Left lung (tissue), 10 donors: ENCODE results near the gene BICDL2. TPM values are rescaled to one million over a fixed set of nuclear protein-coding genes. Genes with fewer than 3 reads are reported as not detected.
A peak's percentile ranks its signal among the peaks of the same experiment; 100 is the strongest.

Experiments used
- ATAC-seq: fragments of 200-7000 bp; cut with Tn5 transposase; one replicate; pipeline ENCODE4 v1.9.1; 2020; ENCODE audit warnings: moderate library complexity
- DNase-seq, 4 donors: peaks; one replicate each; pipeline ENCODE4 v3.0.0-alpha.2; 2013 to 2020
- H3K27ac ChIP-seq, 2 donors: fragments of 200-600 bp; sonication (generic) in 1 of 2; one replicate each; pipeline versions ENCODE4 v1.5.0 to v1.8.0; 2020 to 2021
- H3K27me3 ChIP-seq, 2 donors: fragments of 200-600 bp; sonication (generic) in 1 of 2; one replicate each; pipeline versions ENCODE4 v1.5.0 to v1.8.0; 2020 to 2021
- H3K36me3 ChIP-seq, 2 donors: fragments of 200-600 bp; sonication (generic) in 1 of 2; one replicate each; pipeline versions ENCODE4 v1.5.0 to v1.8.0; 2020 to 2021
- H3K4me1 ChIP-seq, 2 donors: fragments of 200-600 bp; one replicate each; pipeline ENCODE4 v1.8.0; 2021
- H3K4me3 ChIP-seq, 2 donors: fragments of 200-600 bp; sonication (generic) in 1 of 2; one replicate each; pipeline versions ENCODE4 v1.5.0 to v1.8.0; 2020 to 2021; ENCODE audit warnings: mild to moderate bottlenecking in 1 of 2
- H3K9me3 ChIP-seq, 2 donors: fragments of 200-600 bp; sonication (generic) in 1 of 2; one replicate each; pipeline versions ENCODE4 v1.5.0 to v1.8.0; 2020 to 2021
- CTCF ChIP-seq, 2 donors: fragments of 200-600 bp; sonication (generic) in 1 of 2; IDR thresholded peaks; one replicate each; pipeline versions ENCODE4 v1.5.0 to v1.8.0; 2021; ENCODE audit warnings: antibody characterized with exemption in 2 of 2
- intact Hi-C, 2 donors: fragments of 100-400 bp; cut with DNase I; formaldehyde crosslinking; loops; one replicate each; pipeline versions ENCODE4 v1.11.2 to v1.14.2; 2022
- polyA plus RNA-seq, 6 donors: library from polyadenylated mRNA; unstranded; fragments of 120-200 nt; gene quantifications; one replicate each; pipeline ENCODE4 v1.2.1, GENCODE V29; 2013; ENCODE audit not compliant: insufficient read length in 6 of 6
- total RNA-seq, 2 donors: library from RNA; stranded (reverse); fragmentation: NEBNext Ultra II Directional; extraction: Animal tissue kit (Norgen Biotek cat#: 25700); gene quantifications; one replicate each; pipeline ENCODE4 v1.2.1, GENCODE V29; 2021
- donor health status: DM: no; HTN: yes; CAD: no.
- donor health status: DM: no; HTN: no; CAD: no.

The BICDL2 gene
- total and polyA plus RNA-seq, 8 donors, result 2.5 to 18.1 (median 3.9) TPM

DNA sequence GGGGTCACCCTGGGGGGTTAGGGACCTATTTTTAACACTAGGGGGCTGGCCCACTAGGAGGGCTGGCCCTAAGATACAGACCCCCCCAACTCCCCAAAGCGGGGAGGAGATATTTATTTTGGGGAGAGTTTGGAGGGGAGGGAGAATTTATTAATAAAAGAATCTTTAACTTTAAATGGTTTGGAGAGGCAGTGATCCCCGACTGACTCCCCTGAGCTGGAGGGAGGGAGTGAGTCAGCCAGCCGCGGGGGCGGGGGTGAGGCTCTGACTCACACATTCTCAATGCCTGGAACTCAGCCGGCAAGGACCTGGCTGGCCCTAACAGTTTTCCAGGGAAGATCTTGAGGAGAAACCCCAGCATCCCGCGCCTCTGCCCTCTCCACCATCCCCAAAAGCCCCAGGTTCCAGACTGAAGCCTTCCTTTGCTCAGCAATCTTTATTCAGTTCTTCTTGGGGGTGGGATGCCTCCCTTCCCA is 14.5 kb downstream of the BICDL2 start:
- H3K27me3 ChIP-seq, result peaks cover 9 to 19% of the 10 kb centered on the region in 2 donors
- peak overlapping the region; percentile 79 to 83 for H3K4me3 ChIP-seq
- TF ChIP-seq CTCF (IDR thresholded peaks at IDR 0.05), result no peak
- peaks cover 0 to 23% of the 10 kb centered on the region in 2 donors for H3K36me3 ChIP-seq
- peak overlapping the region; percentile 94 to 97 for H3K27ac ChIP-seq
- peaks cover 35 to 61% of the 10 kb centered on the region in 2 donors for H3K4me1 ChIP-seq
- peak; percentile 57 for ATAC-seq
- intact Hi-C loops, result no loop called here
- DNase-seq, result peak in 3 of 4 donors; percentile 79 to 96 (median 92)
- H3K9me3 ChIP-seq, result no peaks in the 10 kb centered on the region

DNA sequence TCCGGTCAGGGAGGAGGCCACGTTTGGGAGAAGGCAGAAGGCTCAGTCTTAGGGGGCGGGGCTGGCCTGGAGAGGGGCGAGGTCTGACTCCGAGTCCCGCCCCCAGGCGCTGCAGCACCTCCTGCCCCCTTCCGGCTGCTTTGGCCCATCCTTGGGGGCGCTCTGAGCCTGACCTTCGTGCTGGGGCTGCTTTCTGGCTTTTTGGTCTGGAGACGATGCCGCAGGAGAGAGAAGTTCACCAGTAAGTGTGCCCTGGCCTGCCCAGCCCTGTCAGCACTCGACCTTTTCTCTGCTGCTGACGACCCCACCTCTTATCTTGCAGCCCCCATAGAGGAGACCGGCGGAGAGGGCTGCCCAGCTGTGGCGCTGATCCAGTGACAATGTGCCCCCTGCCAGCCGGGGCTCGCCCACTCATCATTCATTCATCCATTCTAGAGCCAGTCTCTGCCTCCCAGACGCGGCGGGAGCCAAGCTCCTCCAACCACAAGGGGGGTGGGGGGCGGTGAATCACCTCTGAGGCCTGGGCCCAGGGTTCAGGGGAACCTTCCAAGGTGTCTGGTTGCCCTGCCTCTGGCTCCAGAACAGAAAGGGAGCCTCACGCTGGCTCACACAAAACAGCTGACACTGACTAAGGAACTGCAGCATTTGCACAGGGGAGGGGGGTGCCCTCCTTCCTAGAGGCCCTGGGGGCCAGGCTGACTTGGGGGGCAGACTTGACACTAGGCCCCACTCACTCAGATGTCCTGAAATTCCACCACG is 15.1 kb downstream of the BICDL2 start:
- Histone ChIP-seq H3K27ac (peak overlapping the region; percentile 94 to 97), H3K36me3 (peaks cover 0 to 17% of the 10 kb centered on the region in 2 donors), H3K4me3 (peak overlapping the region; percentile 79 to 83), H3K4me1 (peaks cover 35 to 61% of the 10 kb centered on the region in 2 donors), H3K27me3 (peaks cover 9 to 24% of the 10 kb centered on the region in 2 donors), H3K9me3 (no peaks in the 10 kb centered on the region)
- DNase-seq, result peak in 2 of 4 donors; percentile 67 to 91
- intact Hi-C loops, result no loop called here
- peak in 1 of 2 donors; percentile 30 for TF ChIP-seq CTCF (IDR thresholded peaks at IDR 0.05)
- peak; percentile 64 for ATAC-seq

DNA sequence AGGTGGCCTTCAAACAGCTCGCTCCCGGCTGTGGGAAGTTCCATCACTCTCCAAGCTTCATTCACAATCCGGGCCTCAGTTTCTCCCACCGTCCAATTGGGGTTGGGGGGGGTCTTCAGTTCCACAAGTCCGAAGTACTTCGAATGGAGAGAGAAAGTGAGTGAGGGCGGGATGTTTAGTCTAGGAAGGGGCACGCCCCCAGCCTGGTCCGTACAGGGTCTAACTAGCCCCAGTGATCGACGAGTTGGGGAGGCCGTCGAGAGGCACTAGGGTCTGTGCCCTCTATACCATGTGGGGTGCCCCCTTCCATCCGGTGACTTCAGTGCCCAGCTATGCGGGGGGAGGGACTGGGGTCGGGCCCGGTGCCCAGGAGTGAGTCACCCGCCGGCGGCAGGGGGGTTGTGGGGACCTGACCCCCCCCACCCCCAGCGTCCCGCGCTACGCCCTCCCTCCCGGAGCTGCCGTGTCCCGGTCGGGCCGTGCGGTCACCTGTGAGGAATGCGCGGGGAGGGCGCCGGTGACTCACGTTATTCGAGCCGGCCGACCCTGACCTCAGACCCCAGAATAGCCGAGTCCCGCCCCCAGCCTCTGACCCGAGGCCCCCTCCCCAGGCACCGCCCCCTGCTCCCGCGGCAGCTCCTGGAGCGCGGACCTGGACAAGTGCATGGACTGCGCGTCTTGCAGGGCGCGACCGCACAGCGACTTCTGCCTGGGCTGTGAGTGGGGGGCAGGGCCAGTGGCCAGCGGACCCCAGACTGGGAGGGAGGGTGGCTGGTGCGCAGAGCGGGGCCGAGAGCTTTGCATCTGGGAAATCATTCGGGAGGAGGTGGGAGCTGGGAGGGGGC is 15.9 kb downstream of the BICDL2 start:
- Histone ChIP-seq H3K36me3 (peaks cover 0 to 9% of the 10 kb centered on the region in 2 donors), H3K27me3 (peaks cover 9 to 27% of the 10 kb centered on the region in 2 donors), H3K4me3 (peak overlapping the region; percentile 79 to 83), H3K27ac (peak overlapping the region; percentile 94 to 97), H3K9me3 (no peaks in the 10 kb centered on the region), H3K4me1 (peaks cover 35 to 61% of the 10 kb centered on the region in 2 donors)
- peak in 3 of 4 donors; percentile 75 to 94 (median 84) for DNase-seq
- peak in 1 of 2 donors; percentile 5 for TF ChIP-seq CTCF (IDR thresholded peaks at IDR 0.05)
- intact Hi-C loops, result no loop called here
- ATAC-seq, result peak; percentile 57

- intact Hi-C loops, result no loop called here
- H3K4me1 ChIP-seq, result peaks cover 35 to 56% of the 10 kb centered on the region in 2 donors
Measured at GRCh38 chr16:3020247-3020603, 16.5 kb downstream of the BICDL2 start, which contains the start of gene TNFRSF12A. TNFRSF12A (plus strand) TSS chr16:3020368; CDS start chr16:3020398, 30 bp downstream.

More at GRCh38 chr16:3020247-3020603, 16.5 kb downstream of the BICDL2 start, which contains the start of gene TNFRSF12A:
- ATAC-seq (peak; percentile 41), DNase-seq (peak in 3 of 4 donors; percentile 79 to 95 (median 84))
- peaks cover 9 to 30% of the 10 kb centered on the region in 2 donors for H3K27me3 ChIP-seq
- H3K4me3 ChIP-seq, result peak within 1 kb of the TSS; percentile 79 to 83
- H3K9me3 ChIP-seq, result no peaks in the 10 kb centered on the region
- H3K36me3 ChIP-seq, result peaks cover 0 to 5% of the 10 kb centered on the region in 2 donors
- TF ChIP-seq CTCF (IDR thresholded peaks at IDR 0.05), result peak in 1 of 2 donors; percentile 16
- peak within 1 kb of the TSS; percentile 94 to 97 for H3K27ac ChIP-seq
